Stomach (tissue), 9 donors: Measurements from ENCODE around the gene KIF1A. TPM values are rescaled to one million over a fixed set of nuclear protein-coding genes. Genes with fewer than 3 reads are reported as not detected.

ENCODE experiments used
- DNase-seq, 2 donors: peaks; one replicate each; pipeline versions ENCODE4 v3.0.0 to v3.0.0-alpha.2; 2013 to 2019
- H3K27ac ChIP-seq, 5 donors: fragments of 200-600 bp in 4 of 5; sonication (generic) in 4 of 5; one replicate each; pipeline ENCODE4 v1.5.1; 2013 to 2019; ENCODE audit warnings: mild to moderate bottlenecking in 1 of 5, moderate library complexity in 1 of 5
- H3K27me3 ChIP-seq, 3 donors: fragments of 200-600 bp; sonication (generic); one replicate each; pipeline ENCODE4 v1.5.1; 2017 to 2019; ENCODE audit warnings: mixed run types in 1 of 3
- H3K36me3 ChIP-seq, 4 donors: fragments of 200-600 bp; sonication (generic); 1 replicate in 3 of 4; 2 replicates in 1 of 4; pipeline ENCODE4 v1.5.1; 2016 to 2019
- H3K4me1 ChIP-seq, 4 donors: fragments of 200-600 bp; sonication (generic); one replicate each; pipeline ENCODE4 v1.5.1; 2016 to 2019
- H3K4me3 ChIP-seq, 4 donors: fragments of 200-600 bp; sonication (generic) in 3 of 4; one replicate each; pipeline ENCODE4 v1.5.1; 2016 to 2019; ENCODE audit warnings: mild to moderate bottlenecking in 1 of 4
- H3K9me3 ChIP-seq, 4 donors: fragments of 200-600 bp; sonication (generic); one replicate each; pipeline ENCODE4 v1.5.1; 2016 to 2019
- CTCF ChIP-seq, 7 experiments: fragments of 450-650 bp in 4 of 7; fragments of 200-600 bp in 3 of 7; sonication (generic) in 3 of 7; IDR thresholded peaks; one replicate each; pipeline ENCODE4 v1.5.1; 2016 to 2019; ENCODE audit warnings: antibody characterized with exemption in 7 of 7, control low read depth in 2 of 7, mild to moderate bottlenecking in 1 of 7
- EP300 ChIP-seq: sonication (generic); formaldehyde crosslinking; IDR thresholded peaks from one replicate; pipeline ENCODE4 v1.6.1; 2017; ENCODE audit warnings: antibody characterized with exemption
- POLR2A ChIP-seq, 4 donors: fragments of 450-650 bp; IDR thresholded peaks; one replicate each; pipeline ENCODE4 v1.6.1; 2016; ENCODE audit warnings: antibody characterized with exemption in 4 of 4, control low read depth in 2 of 4, mild to moderate bottlenecking in 1 of 4, moderate library complexity in 1 of 4
- POLR2AphosphoS5 ChIP-seq, 3 donors: sonication (generic); formaldehyde crosslinking; IDR thresholded peaks; one replicate each; pipeline ENCODE4 v1.6.1; 2016; ENCODE audit warnings: antibody characterized with exemption in 3 of 3
- WGBS, 5 donors: extraction: QIAGEN DNeasy Blood & Tissue Kit in 3 of 5; methylation state at CpG; one replicate each; pipeline versions ENCODE4 v1.1.5 to v1.1.7; 2013 to 2018; 5-methylcytosine and 5-hydroxymethylcytosine counted together
- intact Hi-C: fragments of 100-400 bp; cut with DNase I; formaldehyde crosslinking; loops from one replicate; pipeline ENCODE4 v1.15.1; 2023; ENCODE audit warnings: low total_unique reads
- polyA plus RNA-seq, 3 donors: library from polyadenylated mRNA; stranded (reverse); fragments of 200-250 nt; gene quantifications; one replicate each; pipeline ENCODE4 v1.2.3, GENCODE V29; 2013
- total RNA-seq, 5 donors: library from RNA; depleted of rRNA; stranded (reverse); fragments of >200 nt; gene quantifications; one replicate each; pipeline versions ENCODE4 v1.1.0 to v1.2.3, GENCODE V29; 2014 to 2016
- donor health status: healthy with polysubstance abuse.
- donor health status: Bipolar disorder and iron deficiency.
- donor health status: healthy.

Gene KIF1A
- total and polyA plus RNA-seq, 8 donors = 0.15 to 12.5 (median 2.5) TPM

GRCh38 chr2:240788482-240788881 is 31.5 kb downstream of the KIF1A start:
- intact Hi-C loops = no loop called here

GRCh38 chr2:240787521-240788472 is 32.2 kb downstream of the KIF1A start:
- intact Hi-C loops = no loop called here
- DNase-seq = no peak
- no peak overlapping the region for H3K27ac ChIP-seq
- peaks cover 0 to 65% (median 4%) of the 10 kb centered on the region in 3 donors for H3K27me3 ChIP-seq
- H3K36me3 ChIP-seq = no peaks in the 10 kb centered on the region
- TF ChIP-seq EP300 (no peak), POLR2A (IDR thresholded peaks at IDR 0.05) (no peak), POLR2AphosphoS5 (IDR thresholded peaks at IDR 0.05) (no peak), CTCF (IDR thresholded peaks at IDR 0.05) (no peak)
- H3K4me3 ChIP-seq = no peak overlapping the region
- H3K4me1 ChIP-seq = no peaks in the 10 kb centered on the region
- WGBS, 5 donors = 79 to 88% (median 84%) methylated on average over 19 to 23 of the region's 23 CpGs
- H3K9me3 ChIP-seq = no peaks in the 10 kb centered on the region

More at GRCh38 chr2:240788482-240788881, 31.5 kb downstream of the KIF1A start:
- 75 to 82% (median 77%) methylated on average over 4 of the region's 4 CpGs for WGBS, 5 donors
- H3K4me3 ChIP-seq = no peak overlapping the region
- no peaks in the 10 kb centered on the region for H3K36me3 ChIP-seq
- no peaks in the 10 kb centered on the region for H3K4me1 ChIP-seq
- no peaks in the 10 kb centered on the region for H3K9me3 ChIP-seq
- no peak overlapping the region for H3K27ac ChIP-seq
- TF ChIP-seq POLR2A (IDR thresholded peaks at IDR 0.05) = no peak
- TF ChIP-seq POLR2AphosphoS5 (IDR thresholded peaks at IDR 0.05) = no peak
- peaks cover 0 to 62% (median 4%) of the 10 kb centered on the region in 3 donors for H3K27me3 ChIP-seq
- no peak for DNase-seq

- Histone ChIP-seq H3K9me3 (no peaks in the 10 kb centered on the region), H3K4me3 (no peak overlapping the region), H3K36me3 (no peaks in the 10 kb centered on the region), H3K27ac (no peak overlapping the region), H3K4me1 (no peaks in the 10 kb centered on the region), H3K27me3 (peaks cover 0 to 74% (median 4%) of the 10 kb centered on the region in 3 donors)
- DNase-seq = no peak
- TF ChIP-seq EP300 (no peak), CTCF (IDR thresholded peaks at IDR 0.05) (no peak), POLR2AphosphoS5 (IDR thresholded peaks at IDR 0.05) (no peak), POLR2A (IDR thresholded peaks at IDR 0.05) (no peak)
- WGBS, 5 donors = 76 to 86% (median 82%) methylated on average over 9 to 17 of the region's 17 CpGs
- intact Hi-C loops = no loop called here
These were observed 33.1 kb downstream of the KIF1A start for GRCh38 chr2:240786871-240787311.

DNA sequence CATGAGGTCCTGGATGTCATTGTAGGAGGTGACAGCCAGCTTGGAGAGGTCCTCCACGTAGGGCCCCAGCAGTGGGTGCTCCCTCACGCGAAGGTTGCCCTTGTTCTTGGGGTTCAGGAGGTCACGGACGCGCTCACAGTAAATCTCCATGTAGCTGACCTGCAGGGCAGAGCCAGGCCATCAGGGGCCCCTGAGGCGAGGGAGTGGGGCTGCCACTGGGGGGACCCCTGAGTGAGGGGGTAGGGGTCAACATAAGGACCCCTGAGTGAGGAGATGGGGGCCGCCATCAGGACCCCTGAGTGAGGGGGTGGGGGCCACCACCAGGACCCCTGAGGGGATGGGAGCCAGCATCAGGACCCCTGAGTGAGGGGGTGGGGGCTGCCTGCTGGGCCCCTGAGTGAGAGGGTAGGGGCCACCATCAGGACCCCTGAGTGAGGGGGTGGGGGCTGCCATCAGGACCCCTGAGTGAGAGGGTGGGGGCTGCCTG is 33.6 kb downstream of the KIF1A start:
- no peak overlapping the region for H3K27ac ChIP-seq
- no peak for DNase-seq
- peaks cover 0 to 79% (median 4%) of the 10 kb centered on the region in 3 donors for H3K27me3 ChIP-seq
- no peak overlapping the region for H3K4me3 ChIP-seq
- WGBS, 5 donors = 67 to 84% (median 79%) methylated on average over 3 to 8 of the region's 8 CpGs
- no peaks in the 10 kb centered on the region for H3K9me3 ChIP-seq
- H3K36me3 ChIP-seq = no peaks in the 10 kb centered on the region
- intact Hi-C loops = no loop called here
- H3K4me1 ChIP-seq = no peaks in the 10 kb centered on the region
- TF ChIP-seq EP300 = no peak
- no peak for TF ChIP-seq POLR2AphosphoS5 (IDR thresholded peaks at IDR 0.05)
- no peak for TF ChIP-seq CTCF (IDR thresholded peaks at IDR 0.05)
- TF ChIP-seq POLR2A (IDR thresholded peaks at IDR 0.05) = no peak
